Measurements from ENCODE around the gene CAMK2D. TPM values are rescaled to one million over a fixed set of nuclear protein-coding genes. Genes with fewer than 3 reads are reported as not detected.

CAMK2D gene
- total and polyA plus RNA-seq, 2 experiments from 2014 or later: 36.8 to 99.1 TPM

- no peaks in the 10 kb centered on the region for H3K36me3 ChIP-seq (replicated peaks; ENCODE audit: insufficient read depth, low read depth)
- WGBS (ENCODE audit: low lambda C conversion rate, missing lambda C conversion rate): 100% methylated on average over 1 of the region's 1 CpG
- TF ChIP-seq EZH2 (IDR thresholded peaks at IDR 0.05; ENCODE audit: borderline replicate concordance): no peak
- no peak for TF ChIP-seq EZH2phosphoT487 (IDR thresholded peaks at IDR 0.05; ENCODE audit: low read depth, severe bottlenecking, unreplicated experiment)
- TF ChIP-seq, protein P1, sequence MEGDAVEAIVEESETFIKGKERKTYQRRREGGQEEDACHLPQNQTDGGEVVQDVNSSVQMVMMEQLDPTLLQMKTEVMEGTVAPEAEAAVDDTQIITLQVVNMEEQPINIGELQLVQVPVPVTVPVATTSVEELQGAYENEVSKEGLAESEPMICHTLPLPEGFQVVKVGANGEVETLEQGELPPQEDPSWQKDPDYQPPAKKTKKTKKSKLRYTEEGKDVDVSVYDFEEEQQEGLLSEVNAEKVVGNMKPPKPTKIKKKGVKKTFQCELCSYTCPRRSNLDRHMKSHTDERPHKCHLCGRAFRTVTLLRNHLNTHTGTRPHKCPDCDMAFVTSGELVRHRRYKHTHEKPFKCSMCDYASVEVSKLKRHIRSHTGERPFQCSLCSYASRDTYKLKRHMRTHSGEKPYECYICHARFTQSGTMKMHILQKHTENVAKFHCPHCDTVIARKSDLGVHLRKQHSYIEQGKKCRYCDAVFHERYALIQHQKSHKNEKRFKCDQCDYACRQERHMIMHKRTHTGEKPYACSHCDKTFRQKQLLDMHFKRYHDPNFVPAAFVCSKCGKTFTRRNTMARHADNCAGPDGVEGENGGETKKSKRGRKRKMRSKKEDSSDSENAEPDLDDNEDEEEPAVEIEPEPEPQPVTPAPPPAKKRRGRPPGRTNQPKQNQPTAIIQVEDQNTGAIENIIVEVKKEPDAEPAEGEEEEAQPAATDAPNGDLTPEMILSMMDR (IDR thresholded peaks at IDR 0.05; ENCODE audit: poor library complexity): no peak
Observed at GRCh38 chr4:113524096-113524495, 237.4 kb downstream of the CAMK2D start.

GRCh38 chr4:113522433-113522832 lies 239.1 kb downstream of the CAMK2D start:
- no peak for DNase-seq (ENCODE audit: low spot score)
- Histone ChIP-seq H3K36me3 (replicated peaks; ENCODE audit: insufficient read depth, low read depth) (no peaks in the 10 kb centered on the region), H3K4me3 (no peak overlapping the region), H4K20me1 (ENCODE audit: insufficient read depth, poor library complexity, severe bottlenecking) (no peaks in the 10 kb centered on the region), H3K9me3 (ENCODE audit: low read depth) (no peaks in the 10 kb centered on the region), H3K79me2 (no peaks in the 10 kb centered on the region), H3K27me3 (no peaks in the 10 kb centered on the region), H3K9me2 (replicated peaks; ENCODE audit: insufficient read depth) (no peaks in the 10 kb centered on the region), H3K4me1 (ENCODE audit: insufficient read depth) (no peaks in the 10 kb centered on the region), H2AFZ (no peak overlapping the region), H3K4me2 (no peak overlapping the region), H3K27ac (no peak overlapping the region)
- WGBS (ENCODE audit: low lambda C conversion rate, missing lambda C conversion rate): 95% methylated on average over 2 of the region's 2 CpGs
- TF ChIP-seq, protein P1 (IDR thresholded peaks at IDR 0.05; ENCODE audit: poor library complexity): no peak
- TF ChIP-seq EZH2 (IDR thresholded peaks at IDR 0.05; ENCODE audit: borderline replicate concordance) (no peak), EZH2phosphoT487 (IDR thresholded peaks at IDR 0.05; ENCODE audit: low read depth, severe bottlenecking, unreplicated experiment) (no peak)

More at GRCh38 chr4:113524096-113524495, 237.4 kb downstream of the CAMK2D start:
- Histone ChIP-seq H3K27ac (no peak overlapping the region), H3K4me1 (ENCODE audit: insufficient read depth) (no peaks in the 10 kb centered on the region), H3K79me2 (no peaks in the 10 kb centered on the region), H3K9me3 (ENCODE audit: low read depth) (no peaks in the 10 kb centered on the region), H3K4me3 (no peak overlapping the region), H3K9me2 (replicated peaks; ENCODE audit: insufficient read depth) (no peaks in the 10 kb centered on the region), H3K4me2 (no peak overlapping the region), H2AFZ (no peak overlapping the region), H3K27me3 (no peaks in the 10 kb centered on the region), H4K20me1 (ENCODE audit: insufficient read depth, poor library complexity, severe bottlenecking) (no peaks in the 10 kb centered on the region)
- DNase-seq (ENCODE audit: low spot score): no peak

GRCh38 chr4:113513382-113513781 lies 248.2 kb downstream of the CAMK2D start:
- H3K79me2 ChIP-seq: no peaks in the 10 kb centered on the region
- no peak overlapping the region for H2AFZ ChIP-seq
- H3K4me3 ChIP-seq: no peak overlapping the region
- 100% methylated on average over 2 of the region's 2 CpGs for WGBS (ENCODE audit: low lambda C conversion rate, missing lambda C conversion rate)
- no peaks in the 10 kb centered on the region for H4K20me1 ChIP-seq (ENCODE audit: insufficient read depth, poor library complexity, severe bottlenecking)
- no peak for TF ChIP-seq EZH2phosphoT487 (IDR thresholded peaks at IDR 0.05; ENCODE audit: low read depth, severe bottlenecking, unreplicated experiment)
- TF ChIP-seq EZH2 (IDR thresholded peaks at IDR 0.05; ENCODE audit: borderline replicate concordance): no peak
- H3K9me2 ChIP-seq (replicated peaks; ENCODE audit: insufficient read depth): no peaks in the 10 kb centered on the region
- no peaks in the 10 kb centered on the region for H3K36me3 ChIP-seq (replicated peaks; ENCODE audit: insufficient read depth, low read depth)
- H3K27ac ChIP-seq: no peak overlapping the region
- no peaks in the 10 kb centered on the region for H3K4me1 ChIP-seq (ENCODE audit: insufficient read depth)
- no peaks in the 10 kb centered on the region for H3K27me3 ChIP-seq
- H3K9me3 ChIP-seq (ENCODE audit: low read depth): no peaks in the 10 kb centered on the region
- DNase-seq (ENCODE audit: low spot score): no peak
- H3K4me2 ChIP-seq: no peak overlapping the region

GRCh38 chr4:113512880-113513279 lies 248.7 kb downstream of the CAMK2D start:
- WGBS (ENCODE audit: low lambda C conversion rate, missing lambda C conversion rate): 97% methylated on average over 6 of the region's 6 CpGs
- H4K20me1 ChIP-seq (ENCODE audit: insufficient read depth, poor library complexity, severe bottlenecking): no peaks in the 10 kb centered on the region
- H3K4me1 ChIP-seq (ENCODE audit: insufficient read depth): no peaks in the 10 kb centered on the region
- no peaks in the 10 kb centered on the region for H3K36me3 ChIP-seq (replicated peaks; ENCODE audit: insufficient read depth, low read depth)
- H3K9me2 ChIP-seq (replicated peaks; ENCODE audit: insufficient read depth): no peaks in the 10 kb centered on the region
- H3K79me2 ChIP-seq: no peaks in the 10 kb centered on the region
- no peak for DNase-seq (ENCODE audit: low spot score)
- H3K27ac ChIP-seq: no peak overlapping the region
- TF ChIP-seq EZH2phosphoT487 (IDR thresholded peaks at IDR 0.05; ENCODE audit: low read depth, severe bottlenecking, unreplicated experiment): no peak
- TF ChIP-seq, protein P1 (IDR thresholded peaks at IDR 0.05; ENCODE audit: poor library complexity): no peak
- TF ChIP-seq EZH2 (IDR thresholded peaks at IDR 0.05; ENCODE audit: borderline replicate concordance): no peak
- no peak overlapping the region for H2AFZ ChIP-seq
- H3K9me3 ChIP-seq (ENCODE audit: low read depth): no peaks in the 10 kb centered on the region
- H3K27me3 ChIP-seq: no peaks in the 10 kb centered on the region
- no peak overlapping the region for H3K4me3 ChIP-seq
- no peak overlapping the region for H3K4me2 ChIP-seq

Measured in hepatocyte (in vitro differentiated cells).